ENCODE measurements around the gene PLD1. TPM values are rescaled to one million over a fixed set of nuclear protein-coding genes. Genes with fewer than 3 reads are reported as not detected.

Gene PLD1
- total and polyA plus RNA-seq, 8 donors = 3.4 to 43.0 (median 11.0) TPM

- TF ChIP-seq POLR2A (IDR thresholded peaks at IDR 0.05) (no peak), CTCF (IDR thresholded peaks at IDR 0.05) (no peak), POLR2AphosphoS5 (IDR thresholded peaks at IDR 0.05) (no peak), EP300 (IDR thresholded peaks at IDR 0.05) (no peak)
- Histone ChIP-seq H3K36me3 (no peaks in the 10 kb centered on the region), H3K4me1 (peaks cover 0 to 39% (median 15%) of the 10 kb centered on the region in 4 donors), H3K9me3 (no peaks in the 10 kb centered on the region), H3K4me3 (no peak overlapping the region), H3K27me3 (no peaks in the 10 kb centered on the region), H3K27ac (no peak overlapping the region)
- intact Hi-C loops (cut with DNase I; ENCODE audit: low total_unique reads) = no loop called here
- DNase-seq = no peak
- WGBS, 5 donors = 86 to 95% (median 87%) methylated on average over 2 of the region's 2 CpGs
Observed at GRCh38 chr3:171839270-171839669, 29.0 kb upstream of the PLD1 start.

- WGBS, 5 donors = 42 to 52% (median 46%) methylated on average over 6 of the region's 6 CpGs
- Histone ChIP-seq H3K4me3 (no peak overlapping the region), H3K4me1 (peaks cover 0 to 48% (median 23%) of the 10 kb centered on the region in 4 donors), H3K9me3 (no peaks in the 10 kb centered on the region), H3K36me3 (no peaks in the 10 kb centered on the region), H3K27me3 (no peaks in the 10 kb centered on the region), H3K27ac (peak overlapping the region; percentile 8 to 66 (median 48))
- intact Hi-C loops (cut with DNase I; ENCODE audit: low total_unique reads) = no loop called here
- peak in 1 of 2 donors; percentile 68 for DNase-seq
- TF ChIP-seq EP300 (IDR thresholded peaks at IDR 0.05) (no peak), CTCF (IDR thresholded peaks at IDR 0.05) (no peak), POLR2A (IDR thresholded peaks at IDR 0.05) (no peak), POLR2AphosphoS5 (IDR thresholded peaks at IDR 0.05) (no peak)
Observed at GRCh38 chr3:171838218-171838720, 28.0 kb upstream of the PLD1 start.

- TF ChIP-seq CTCF (IDR thresholded peaks at IDR 0.05) (no peak), EP300 (IDR thresholded peaks at IDR 0.05) (no peak), POLR2A (IDR thresholded peaks at IDR 0.05) (no peak), POLR2AphosphoS5 (IDR thresholded peaks at IDR 0.05) (no peak)
- no peak for DNase-seq
- Histone ChIP-seq H3K9me3 (no peaks in the 10 kb centered on the region), H3K4me3 (no peak overlapping the region), H3K27me3 (no peaks in the 10 kb centered on the region), H3K27ac (peak overlapping the region in 4 of 5 donors; percentile 39 to 66 (median 48)), H3K36me3 (no peaks in the 10 kb centered on the region), H3K4me1 (peaks cover 0 to 43% (median 23%) of the 10 kb centered on the region in 4 donors)
- intact Hi-C loops (cut with DNase I; ENCODE audit: low total_unique reads) = no loop called here
Observed at GRCh38 chr3:171837698-171838097, 27.4 kb upstream of the PLD1 start.

- H3K36me3 ChIP-seq = no peaks in the 10 kb centered on the region
- H3K27me3 ChIP-seq = no peaks in the 10 kb centered on the region
- intact Hi-C loops (cut with DNase I; ENCODE audit: low total_unique reads) = no loop called here
- DNase-seq = no peak
- H3K4me3 ChIP-seq = no peak overlapping the region
- H3K27ac ChIP-seq = no peak overlapping the region
- H3K9me3 ChIP-seq = no peaks in the 10 kb centered on the region
- TF ChIP-seq POLR2AphosphoS5 (IDR thresholded peaks at IDR 0.05) = no peak
- 88 to 92% (median 89%) methylated on average over 3 of the region's 3 CpGs for WGBS, 5 donors
- H3K4me1 ChIP-seq = peaks cover 0 to 40% (median 23%) of the 10 kb centered on the region in 4 donors
Observed at GRCh38 chr3:171836855-171837254, 26.6 kb upstream of the PLD1 start.

- intact Hi-C loops (cut with DNase I; ENCODE audit: low total_unique reads) = no loop called here
Observed at GRCh38 chr3:171835613-171836012, 25.3 kb upstream of the PLD1 start.

More at GRCh38 chr3:171835613-171836012, 25.3 kb upstream of the PLD1 start:
- H3K27me3 ChIP-seq = no peaks in the 10 kb centered on the region
- no peak overlapping the region for H3K27ac ChIP-seq
- peaks cover 0 to 29% (median 19%) of the 10 kb centered on the region in 4 donors for H3K4me1 ChIP-seq
- H3K36me3 ChIP-seq = no peaks in the 10 kb centered on the region
- no peak for TF ChIP-seq POLR2A (IDR thresholded peaks at IDR 0.05)
- no peak for TF ChIP-seq EP300 (IDR thresholded peaks at IDR 0.05)
- TF ChIP-seq CTCF (IDR thresholded peaks at IDR 0.05) = no peak
- no peak for TF ChIP-seq POLR2AphosphoS5 (IDR thresholded peaks at IDR 0.05)
- no peak for DNase-seq
- 59 to 94% (median 86%) methylated on average over 2 of the region's 2 CpGs for WGBS, 5 donors
- no peak overlapping the region for H3K4me3 ChIP-seq
- no peaks in the 10 kb centered on the region for H3K9me3 ChIP-seq
